Endothelial cell (in vitro differentiated cells): ENCODE results near the gene LHFPL3. TPM values are rescaled to one million over a fixed set of nuclear protein-coding genes. Genes with fewer than 3 reads are reported as not detected.
"Not testable (repeated sequence)": the region's sequence is repeated elsewhere in the genome, so short reads cannot be mapped to it uniquely, and the experiment has no call there.

ENCODE experiments used
- DNase-seq: peaks from one replicate; pipeline ENCODE4 v3.0.0; 2021; ENCODE audit warnings: low spot score
- H3K27ac Mint-ChIP-seq: one replicate; pipeline ENCODE4 v1.8.0; 2021; ENCODE audit warnings: mixed read lengths, inconsistent platforms; ENCODE audit not compliant: unreplicated experiment
- H3K27me3 Mint-ChIP-seq: one replicate; pipeline ENCODE4 v1.8.0; 2021; ENCODE audit warnings: mild to moderate bottlenecking, moderate library complexity, mixed read lengths, inconsistent platforms; ENCODE audit not compliant: unreplicated experiment
- H3K36me3 Mint-ChIP-seq: one replicate; pipeline ENCODE4 v1.8.0; 2021; ENCODE audit warnings: mild to moderate bottlenecking, low read depth, mixed read lengths, inconsistent platforms; ENCODE audit not compliant: unreplicated experiment
- H3K4me1 Mint-ChIP-seq: one replicate; pipeline ENCODE4 v1.8.0; 2021; ENCODE audit warnings: mild to moderate bottlenecking, mixed read lengths, inconsistent platforms; ENCODE audit not compliant: unreplicated experiment
- H3K4me3 Mint-ChIP-seq: one replicate; pipeline ENCODE4 v1.8.0; 2021; ENCODE audit warnings: mild to moderate bottlenecking, mixed read lengths, inconsistent platforms; ENCODE audit not compliant: unreplicated experiment
- H3K9me3 Mint-ChIP-seq: one replicate; pipeline ENCODE4 v1.8.0; 2021; ENCODE audit warnings: mixed read lengths, inconsistent platforms; ENCODE audit not compliant: unreplicated experiment
- long read RNA-seq: library from polyadenylated mRNA; unstranded; transcript quantifications from one replicate; pipeline ENCODE4 v2.0.0, GENCODE V29; 2020; ENCODE audit not compliant: unreplicated experiment
- total RNA-seq: library from RNA; stranded (reverse); fragmentation: NEBNext Ultra II Directional; extraction: Animal tissue kit (Norgen Biotek cat#: 25700); gene quantifications from one replicate; pipeline ENCODE4 v1.2.1, GENCODE V29; 2021; ENCODE audit not compliant: unreplicated experiment
- TF ChIP-seq, protein P1 (sequence below): fragments of 200-600 bp; sonication (generic); IDR thresholded peaks from one replicate; pipeline ENCODE4 v1.5.0; 2021; ENCODE audit warnings: antibody characterized with exemption; ENCODE audit not compliant: unreplicated experiment

LHFPL3 gene
- total RNA-seq, result not detected
- long read RNA-seq, result 0 reads

- Mint-ChIP-seq H3K9me3 (no peaks in the 10 kb centered on the region), H3K27ac (no peak within 1 kb of the TSS), H3K4me1 (peaks cover 10% of the 10 kb centered on the region), H3K36me3 (no peaks in the 10 kb centered on the region), H3K4me3 (peak within 1 kb of the TSS; percentile 45), H3K27me3 (peaks cover 21% of the 10 kb centered on the region)
- DNase-seq, result peak; percentile 16
- TF ChIP-seq, protein P1, sequence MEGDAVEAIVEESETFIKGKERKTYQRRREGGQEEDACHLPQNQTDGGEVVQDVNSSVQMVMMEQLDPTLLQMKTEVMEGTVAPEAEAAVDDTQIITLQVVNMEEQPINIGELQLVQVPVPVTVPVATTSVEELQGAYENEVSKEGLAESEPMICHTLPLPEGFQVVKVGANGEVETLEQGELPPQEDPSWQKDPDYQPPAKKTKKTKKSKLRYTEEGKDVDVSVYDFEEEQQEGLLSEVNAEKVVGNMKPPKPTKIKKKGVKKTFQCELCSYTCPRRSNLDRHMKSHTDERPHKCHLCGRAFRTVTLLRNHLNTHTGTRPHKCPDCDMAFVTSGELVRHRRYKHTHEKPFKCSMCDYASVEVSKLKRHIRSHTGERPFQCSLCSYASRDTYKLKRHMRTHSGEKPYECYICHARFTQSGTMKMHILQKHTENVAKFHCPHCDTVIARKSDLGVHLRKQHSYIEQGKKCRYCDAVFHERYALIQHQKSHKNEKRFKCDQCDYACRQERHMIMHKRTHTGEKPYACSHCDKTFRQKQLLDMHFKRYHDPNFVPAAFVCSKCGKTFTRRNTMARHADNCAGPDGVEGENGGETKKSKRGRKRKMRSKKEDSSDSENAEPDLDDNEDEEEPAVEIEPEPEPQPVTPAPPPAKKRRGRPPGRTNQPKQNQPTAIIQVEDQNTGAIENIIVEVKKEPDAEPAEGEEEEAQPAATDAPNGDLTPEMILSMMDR, result no peak
These were observed at the start of gene LHFPL3 for GRCh38 chr7:104328296-104328969. Gene LHFPL3, plus strand, starts transcription at chr7:104328603.

- H3K36me3 Mint-ChIP-seq, H3K27me3 Mint-ChIP-seq, H3K27ac Mint-ChIP-seq, H3K9me3 Mint-ChIP-seq, H3K4me3 Mint-ChIP-seq, DNase-seq, H3K4me1 Mint-ChIP-seq: not testable (repeated sequence)
These were observed 46.7 kb upstream of the LHFPL3 start for GRCh38 chr7:104281685-104282084.

GRCh38 chr7:104286839-104287238 is 41.6 kb upstream of the LHFPL3 start:
- DNase-seq, result no peak

GRCh38 chr7:104288137-104288536 is 40.3 kb upstream of the LHFPL3 start:
- Mint-ChIP-seq H3K27ac (no peak overlapping the region), H3K36me3 (no peaks in the 10 kb centered on the region), H3K9me3 (no peaks in the 10 kb centered on the region), H3K4me1 (no peaks in the 10 kb centered on the region), H3K4me3 (no peak overlapping the region), H3K27me3 (no peaks in the 10 kb centered on the region)
- no peak for DNase-seq
- TF ChIP-seq, protein P1, result no peak

More at GRCh38 chr7:104286839-104287238, 41.6 kb upstream of the LHFPL3 start:
- TF ChIP-seq, protein P1, result no peak
- H3K27ac Mint-ChIP-seq, result no peak overlapping the region
- no peaks in the 10 kb centered on the region for H3K27me3 Mint-ChIP-seq
- no peaks in the 10 kb centered on the region for H3K36me3 Mint-ChIP-seq
- H3K9me3 Mint-ChIP-seq, result no peaks in the 10 kb centered on the region
- no peaks in the 10 kb centered on the region for H3K4me1 Mint-ChIP-seq
- no peak overlapping the region for H3K4me3 Mint-ChIP-seq

DNA sequence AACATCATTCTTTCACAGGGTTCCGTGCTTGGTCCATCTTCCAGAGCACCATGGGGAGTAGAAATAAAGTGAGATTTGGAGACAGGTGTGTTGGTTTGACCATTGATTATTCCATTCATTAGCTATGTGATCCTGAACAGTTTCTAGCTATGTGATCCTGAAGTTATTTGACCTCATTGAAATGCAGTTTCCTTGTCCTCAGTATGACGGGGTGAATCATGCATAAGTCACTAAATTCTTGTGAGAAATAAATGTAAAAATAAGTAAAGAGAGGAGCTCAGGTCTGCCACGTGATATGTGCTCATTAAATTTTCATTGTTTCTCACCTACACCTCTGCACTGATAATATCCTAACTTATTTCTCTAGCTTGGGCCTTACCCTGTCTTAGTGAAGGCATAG is 34.1 kb upstream of the LHFPL3 start:
- TF ChIP-seq, protein P1, result no peak
- Mint-ChIP-seq H3K27ac (no peak overlapping the region), H3K4me1 (no peaks in the 10 kb centered on the region), H3K4me3 (no peak overlapping the region), H3K36me3 (no peaks in the 10 kb centered on the region), H3K27me3 (no peaks in the 10 kb centered on the region), H3K9me3 (no peaks in the 10 kb centered on the region)
- DNase-seq, result no peak
